GM12891 (cell line): ENCODE results near the gene SPATA21.

Experiments used
- PAX5 ChIP-seq: IDR thresholded peaks from 2 replicates; pipeline ENCODE4 v1.6.1; 2011; ENCODE audit warnings: low read length, moderate library complexity, mild to moderate bottlenecking; ENCODE audit not compliant: insufficient read depth, severe bottlenecking
- POLR2A ChIP-seq: IDR thresholded peaks from 2 replicates; pipeline ENCODE4 v1.6.1; 2011; ENCODE audit warnings: low read depth, low read length, control low read depth
- POLR2AphosphoS5 ChIP-seq: IDR thresholded peaks from 2 replicates; pipeline ENCODE4 v1.6.1; 2011; ENCODE audit warnings: low read depth, low read length, control low read depth
- POU2F2 ChIP-seq: IDR thresholded peaks from 2 replicates; pipeline ENCODE4 v1.6.1; 2011; ENCODE audit warnings: low read depth, mild to moderate bottlenecking, control low read depth, low read length, moderate library complexity
- SPI1 ChIP-seq: IDR thresholded peaks from 2 replicates; pipeline ENCODE4 v1.6.1; 2011; ENCODE audit warnings: low read depth, low read length, control low read depth
- TAF1 ChIP-seq: IDR thresholded peaks from 2 replicates; pipeline ENCODE4 v1.6.1; 2011; ENCODE audit warnings: low read depth, low read length, control low read depth

DNA sequence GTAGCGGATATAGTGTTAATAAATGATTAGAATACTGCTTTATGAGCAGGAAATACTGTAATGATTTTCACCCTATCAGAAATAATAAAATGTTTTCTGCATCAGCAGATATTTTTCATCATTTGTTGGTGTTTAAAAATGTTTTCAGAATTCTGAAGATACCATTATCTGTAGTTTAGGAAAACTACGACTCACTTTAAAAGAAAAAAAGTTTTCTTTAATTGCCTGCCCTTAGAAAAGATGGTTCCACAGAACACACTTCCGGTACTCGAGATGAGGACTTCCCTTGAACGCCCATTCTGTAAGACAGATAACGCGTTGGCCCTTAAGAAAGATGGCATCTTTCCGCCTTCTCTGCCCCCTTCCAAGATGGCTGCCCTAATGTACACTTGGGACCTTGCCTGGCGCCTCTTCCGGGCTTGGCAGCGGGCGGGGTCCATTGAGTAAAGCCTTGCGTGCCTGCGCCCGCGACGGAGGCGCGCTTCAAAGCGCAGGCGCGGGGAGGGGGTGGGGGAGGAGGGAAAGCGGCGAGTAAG, 70.4 kb downstream of the SPATA21 start, which contains the start of gene SZRD1:
- TF ChIP-seq POLR2A (no peak), POLR2AphosphoS5 (no peak), POU2F2 (peak; percentile 40; the same call in 1 of the 2 replicates), TAF1 (0 out of 2 replicates have a peak, but pooled peaks have one; percentile 58), SPI1 (peak; percentile 36), PAX5 (no peak)
